HUDEP-2 (cell line): ENCODE results near the gene NXPH1.

ENCODE experiments used
- DNase-seq, 76 experiments: peaks; one replicate each; lab custom pipeline; 2025; ENCODE audit not compliant: unreplicated experiment in 76 of 76; lab: John Stamatoyannopoulos, UW

Gene NXPH1

DNA sequence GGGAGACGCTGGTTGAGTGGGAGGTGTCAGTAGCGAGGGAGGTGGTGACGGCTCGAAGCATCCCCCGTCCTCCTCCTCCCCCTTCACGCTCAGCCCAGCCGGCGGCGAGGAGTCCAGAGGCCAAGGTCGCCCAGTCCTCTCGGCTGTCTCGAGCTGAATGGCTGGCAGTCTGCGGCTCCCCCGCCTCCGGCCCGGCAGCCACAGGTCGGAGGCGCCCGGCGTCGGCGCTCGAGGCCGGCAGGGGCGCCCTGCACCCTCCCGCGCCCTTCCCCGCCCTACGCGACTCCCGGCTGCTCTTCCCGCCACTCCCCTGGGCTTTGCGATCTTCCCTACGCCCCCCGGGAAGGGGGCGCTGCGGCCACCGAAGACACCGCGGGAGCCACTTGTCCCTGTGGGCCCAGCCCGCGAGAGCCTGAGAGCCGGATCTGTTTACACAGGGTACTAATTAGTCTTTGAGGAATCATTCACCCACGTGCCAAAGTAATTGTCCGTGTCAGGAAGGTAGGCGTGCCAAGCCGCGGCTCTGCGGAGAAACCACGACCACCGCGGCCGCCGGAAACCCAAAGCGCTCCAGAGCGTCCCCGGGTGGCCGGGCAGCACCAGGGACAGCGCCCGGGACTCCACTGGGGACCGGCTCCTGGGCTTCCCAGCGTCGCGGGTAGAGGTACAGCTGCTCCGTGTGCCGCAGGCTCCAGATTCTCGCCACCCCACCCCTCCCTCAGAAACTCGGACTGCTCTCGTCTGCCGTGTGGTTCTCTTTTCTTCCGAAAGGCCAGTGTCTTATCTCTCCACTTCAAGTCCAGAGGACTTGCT, at the start of gene NXPH1:
NXPH1 (plus strand) TSS at position 133 of the 813 bp plus-strand sequence.
- DNase-seq = peak in 6 of 76 experiments; percentile 2 to 30 (median 10)

DNA sequence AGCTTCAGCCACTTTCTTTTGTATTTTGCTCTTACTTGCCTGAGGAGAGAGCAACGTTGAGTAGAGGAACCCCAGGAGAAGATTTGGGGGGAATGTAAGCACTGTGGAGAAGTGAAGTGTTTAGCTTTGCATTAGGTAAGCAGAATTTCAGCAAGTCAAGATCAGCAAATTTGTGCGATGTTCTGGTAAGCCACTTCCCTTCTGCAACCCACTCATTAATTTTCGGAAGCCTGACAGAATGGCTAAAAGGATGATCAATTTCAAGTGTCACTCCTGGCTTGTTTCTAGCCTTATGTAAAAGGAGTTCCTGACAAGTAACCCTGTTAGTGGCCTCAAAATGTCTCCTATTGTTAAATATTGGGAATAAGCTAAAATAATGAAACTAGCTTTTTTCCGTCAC, 48.5 kb upstream of the NXPH1 start:
- no peak for DNase-seq

DNA sequence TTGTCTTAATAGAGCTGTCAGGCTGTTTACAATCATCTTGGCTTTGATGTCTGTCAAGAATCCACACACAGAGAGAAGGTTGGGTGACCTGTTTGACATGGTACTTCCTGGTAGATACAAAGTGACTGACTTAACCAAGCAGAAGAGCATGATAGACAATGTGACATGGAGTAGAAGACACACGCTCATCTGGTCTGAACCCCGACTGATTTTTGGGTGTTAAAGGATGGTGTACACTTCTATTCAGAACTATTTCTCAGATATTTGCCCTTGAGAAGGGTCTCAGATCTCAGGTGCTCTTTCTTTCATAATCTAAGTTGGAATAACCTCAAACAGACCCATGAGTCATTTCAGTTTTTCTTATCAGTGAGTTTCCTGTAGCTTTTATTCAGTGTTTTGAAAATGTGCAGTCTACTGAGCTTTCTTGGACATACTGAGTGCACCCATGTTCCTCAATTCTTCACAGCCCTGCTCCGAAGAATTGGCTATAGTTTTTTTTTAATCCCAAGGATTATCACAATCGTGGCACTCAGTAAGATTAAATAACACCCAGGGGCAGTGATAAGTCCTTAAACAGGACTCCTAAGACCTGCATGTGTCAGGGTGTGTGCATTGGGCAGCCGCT, 46.4 kb upstream of the NXPH1 start:
- peak in 1 of 76 experiments; percentile 18 for DNase-seq

DNA sequence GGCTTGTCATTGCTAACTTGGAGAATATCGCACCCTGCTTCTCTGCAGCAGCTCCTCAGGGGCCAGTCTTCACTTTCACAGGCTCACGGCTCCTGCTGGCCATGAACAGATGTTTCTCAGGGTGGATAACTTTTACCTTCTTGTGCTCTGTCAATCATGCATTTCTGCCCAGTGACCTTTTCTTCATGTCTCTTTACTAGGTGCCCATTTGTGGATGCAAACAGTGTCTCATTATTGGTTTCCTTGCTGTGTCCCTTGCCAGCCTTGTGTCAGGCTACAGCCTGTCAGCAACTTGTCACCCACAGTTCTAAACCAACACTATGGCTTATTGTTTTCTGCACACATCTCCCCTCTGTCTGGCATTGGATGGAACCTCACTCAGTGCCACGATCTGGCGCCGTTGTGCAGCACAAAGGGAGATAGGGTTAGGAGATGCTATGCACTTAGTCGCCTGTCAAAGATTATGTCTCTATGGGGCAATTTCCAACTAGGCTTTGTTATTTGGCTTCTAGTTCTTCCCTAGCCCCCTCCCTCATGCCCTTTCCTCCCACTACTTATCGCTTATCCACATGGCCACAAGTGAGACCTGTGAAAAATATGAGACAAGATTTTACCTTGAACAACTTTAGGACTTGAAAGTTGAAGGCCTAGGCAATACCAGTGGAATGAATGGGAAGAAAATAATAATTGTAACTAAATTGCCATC, 45.7 kb upstream of the NXPH1 start:
- DNase-seq = peak in 1 of 76 experiments; percentile 9

DNA sequence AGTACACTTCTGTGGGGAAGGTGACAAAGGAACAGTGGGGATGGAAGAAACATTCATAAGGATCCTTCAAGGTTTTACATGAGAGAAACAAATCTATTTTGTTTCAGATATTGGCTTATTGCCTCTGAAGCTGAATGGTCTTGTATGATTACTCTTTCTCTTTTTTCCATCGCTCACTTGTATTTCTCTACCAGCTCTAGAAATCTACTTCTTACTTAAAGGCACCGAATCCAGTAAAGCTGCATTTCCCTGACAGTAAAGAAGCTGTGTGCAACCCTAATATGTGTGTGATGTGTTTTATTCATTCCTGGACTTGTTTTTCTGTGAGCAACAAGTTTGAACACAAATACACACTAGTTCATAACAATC, 45.2 kb upstream of the NXPH1 start:
- no peak for DNase-seq

DNA sequence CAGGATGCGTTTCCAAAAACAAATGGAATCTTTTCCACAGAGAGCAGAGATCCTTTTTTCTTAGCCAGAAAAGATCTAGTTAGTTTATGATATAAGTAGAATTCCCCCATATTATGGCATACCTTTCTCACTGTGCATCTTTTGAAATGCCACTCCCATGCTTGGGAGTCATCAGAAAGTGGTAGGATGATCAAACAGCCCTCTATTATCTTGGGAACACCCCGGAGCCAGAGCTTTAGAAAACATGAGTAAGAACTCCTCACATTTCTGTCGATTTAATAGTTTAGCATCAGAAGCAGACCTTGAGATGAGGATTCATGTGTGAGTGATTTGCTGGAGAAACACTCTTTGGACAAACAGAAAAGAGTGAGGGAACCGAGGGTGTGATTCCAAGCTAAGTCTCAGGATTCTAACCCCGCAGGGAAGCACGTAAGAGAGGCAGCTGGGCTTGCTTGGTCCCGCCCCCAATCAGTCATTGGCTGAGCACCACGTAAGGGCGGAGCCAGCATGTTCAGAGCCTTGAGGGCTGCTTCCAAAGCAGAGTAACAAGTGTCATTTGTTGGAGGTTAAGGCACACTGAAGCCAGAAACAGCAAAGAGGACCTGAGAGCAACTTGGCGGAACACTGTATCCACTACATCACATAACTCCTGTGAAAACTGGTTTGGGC, 43.7 kb upstream of the NXPH1 start:
- DNase-seq = no peak

DNA sequence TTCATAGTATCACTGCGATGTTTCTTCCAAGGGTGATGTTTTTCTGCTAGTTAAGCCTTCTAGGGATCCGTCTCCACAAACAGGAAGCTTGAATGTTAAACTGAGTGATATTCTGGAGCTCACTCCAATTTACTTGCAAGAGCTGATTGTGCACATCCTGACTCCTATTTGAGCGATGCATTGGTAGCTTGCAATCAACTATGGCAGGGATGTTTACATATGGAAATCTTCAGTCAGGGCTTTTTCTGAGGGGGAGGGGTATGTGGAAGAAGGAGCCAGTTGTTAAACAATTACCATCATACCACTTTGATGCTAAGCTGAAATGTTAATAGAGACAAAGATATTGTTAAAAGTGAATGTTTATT, 43.2 kb upstream of the NXPH1 start:
- DNase-seq = no peak

DNA sequence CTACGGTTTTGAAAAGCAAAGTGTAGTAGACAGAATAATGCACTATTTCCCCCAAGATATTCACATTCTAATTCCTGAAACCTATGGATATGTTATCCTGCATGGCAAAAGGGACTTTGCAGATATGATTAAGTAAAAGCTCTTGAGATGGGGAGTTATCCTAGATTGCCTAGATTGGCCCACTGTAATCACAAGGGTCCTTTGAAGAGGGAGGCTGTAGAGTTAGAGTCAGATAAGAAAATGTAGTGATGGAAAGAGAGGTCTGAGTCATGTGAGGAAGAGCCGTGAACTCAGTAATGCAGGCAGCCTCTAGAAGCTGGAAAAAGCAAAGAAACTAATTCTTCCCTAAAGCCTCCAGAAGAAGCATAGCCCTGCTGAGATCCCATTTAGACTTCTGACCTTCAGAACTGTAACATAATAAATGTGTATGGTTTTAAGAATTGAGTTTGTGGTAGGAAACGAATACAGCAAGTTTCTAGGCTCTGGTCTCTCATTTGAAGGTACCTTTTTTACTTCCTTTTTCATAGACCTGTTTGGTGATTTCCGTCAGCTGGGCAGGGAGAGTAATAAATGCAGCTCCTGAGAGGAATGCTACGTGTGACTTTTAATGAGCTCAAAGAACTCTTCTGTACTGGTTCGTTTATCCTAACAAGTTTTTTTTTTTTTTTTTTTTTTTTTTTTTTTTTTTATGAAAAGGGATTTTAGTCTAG, 41.9 kb upstream of the NXPH1 start:
- no peak for DNase-seq

DNA sequence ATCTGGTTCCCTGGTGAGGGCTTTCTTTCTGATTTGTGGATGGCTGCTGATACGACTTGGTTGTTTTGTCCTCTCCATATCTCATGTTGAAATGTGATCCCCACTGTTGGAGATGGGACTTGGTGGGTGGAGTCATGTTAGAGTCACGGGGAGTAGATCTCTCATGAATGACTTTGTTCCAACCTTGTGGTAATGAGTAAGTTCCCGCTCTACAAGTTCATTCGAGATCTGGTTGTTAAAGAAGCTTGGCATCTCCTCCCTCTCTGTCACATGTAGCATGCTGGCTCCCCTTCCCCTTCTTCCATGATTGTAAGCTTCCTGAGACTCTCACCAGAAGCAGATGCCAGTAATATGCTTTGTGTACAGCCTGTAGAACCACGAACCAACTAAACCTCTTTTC, 37.1 kb upstream of the NXPH1 start:
- DNase-seq = no peak

DNA sequence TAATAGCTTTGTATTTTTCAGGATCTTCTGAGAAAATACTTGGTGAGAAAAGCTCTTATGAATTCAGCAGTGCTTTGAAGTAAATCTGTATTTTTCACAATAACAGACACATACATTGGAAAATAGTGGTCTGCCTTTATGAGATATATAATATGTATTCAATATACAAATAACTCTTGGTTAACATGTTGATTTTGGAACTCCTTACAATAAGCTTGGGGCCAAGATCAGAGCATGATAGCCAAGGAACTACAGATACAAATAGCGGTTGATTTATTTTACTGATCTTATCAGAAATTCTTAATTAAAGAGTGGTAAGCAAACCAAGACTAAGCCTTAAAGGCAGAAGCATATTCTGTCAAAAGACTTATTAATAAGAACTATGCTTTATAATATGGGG, 24.5 kb upstream of the NXPH1 start:
- DNase-seq = no peak

DNA sequence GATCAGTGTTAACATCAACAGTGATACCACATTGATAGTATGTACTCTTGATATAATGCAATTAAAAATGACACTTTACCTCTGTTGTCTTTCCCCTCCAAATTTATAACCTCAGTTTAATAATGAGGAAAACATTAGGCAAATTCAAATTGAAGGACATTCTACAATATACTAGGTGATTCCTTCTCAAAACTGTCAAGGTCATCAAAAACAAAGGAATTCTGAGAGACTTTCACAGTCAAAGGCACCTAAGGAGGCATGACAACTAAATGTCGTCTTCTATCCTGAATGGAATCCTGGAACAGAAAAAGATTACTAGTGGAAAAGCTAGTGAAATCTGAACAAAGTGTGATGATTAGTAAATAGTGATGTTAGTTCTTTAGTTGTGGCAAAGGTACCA, 22.3 kb upstream of the NXPH1 start:
- DNase-seq = no peak

DNA sequence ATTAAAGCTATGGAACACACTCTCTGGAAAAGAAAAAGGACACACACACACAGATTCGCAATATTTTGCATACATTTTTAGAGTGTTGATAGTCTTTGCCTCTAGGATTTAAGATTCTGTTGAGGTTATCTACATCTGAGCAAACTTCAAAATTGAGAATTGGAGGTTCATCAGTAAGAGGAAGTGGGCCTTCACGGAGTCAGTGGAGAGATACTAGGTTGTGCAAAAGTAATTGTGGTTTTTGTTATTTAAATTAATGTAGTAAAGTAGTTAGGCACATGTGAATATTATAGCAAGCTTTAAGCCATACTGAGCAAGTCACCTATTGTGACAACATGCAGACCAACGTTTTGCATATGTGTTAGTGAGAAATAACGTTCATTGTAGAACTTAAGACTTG, 19.8 kb upstream of the NXPH1 start:
- no peak for DNase-seq

DNA sequence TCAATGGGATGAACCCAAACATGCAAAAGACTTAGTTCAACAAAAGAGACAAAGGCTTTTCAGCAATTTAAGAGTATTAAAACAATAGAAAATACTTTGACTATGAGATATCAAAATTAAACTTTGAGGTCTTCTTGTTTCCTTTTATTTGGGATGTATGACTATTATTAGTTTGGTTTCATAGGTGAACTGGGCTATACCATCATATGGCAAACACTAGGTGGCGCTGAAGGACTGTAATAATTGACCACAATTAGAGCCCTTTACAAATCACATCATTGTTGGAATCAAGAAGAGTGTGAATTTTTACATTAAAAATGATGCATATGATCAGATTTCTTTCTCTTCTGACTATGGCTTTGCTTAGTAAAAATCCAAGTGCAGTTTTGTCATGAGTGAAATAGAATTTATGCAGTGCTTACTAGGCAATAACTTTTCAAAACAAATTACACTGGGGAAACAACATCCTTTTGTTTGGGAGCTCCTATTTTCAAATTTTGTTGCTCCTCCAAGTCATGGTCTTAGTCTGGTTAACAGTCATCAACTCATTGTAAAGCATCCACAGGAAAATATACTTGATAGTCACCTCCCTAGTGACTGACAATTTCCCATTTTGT, 14.7 kb upstream of the NXPH1 start:
- peak in 43 of 76 experiments; percentile 1 to 66 (median 27) for DNase-seq

DNA sequence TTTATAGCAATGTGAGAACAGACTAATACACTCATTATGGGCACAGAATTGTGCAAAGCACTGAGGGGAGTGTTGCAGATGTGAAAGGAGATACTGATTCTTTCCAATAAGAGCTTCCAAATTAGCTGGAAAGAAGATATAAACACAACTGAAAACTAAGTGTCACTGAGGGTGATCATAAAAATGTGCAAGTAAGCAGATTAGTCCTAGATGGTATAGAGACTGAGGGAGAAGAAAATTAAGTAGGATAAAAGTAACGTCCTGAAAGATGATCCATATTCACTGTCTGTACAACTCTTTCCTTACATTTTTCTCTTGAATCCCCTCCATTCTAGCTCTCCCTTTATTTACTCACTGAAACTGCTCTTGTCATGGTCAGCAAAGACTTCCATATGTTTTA, 11.2 kb upstream of the NXPH1 start:
- no peak for DNase-seq

DNA sequence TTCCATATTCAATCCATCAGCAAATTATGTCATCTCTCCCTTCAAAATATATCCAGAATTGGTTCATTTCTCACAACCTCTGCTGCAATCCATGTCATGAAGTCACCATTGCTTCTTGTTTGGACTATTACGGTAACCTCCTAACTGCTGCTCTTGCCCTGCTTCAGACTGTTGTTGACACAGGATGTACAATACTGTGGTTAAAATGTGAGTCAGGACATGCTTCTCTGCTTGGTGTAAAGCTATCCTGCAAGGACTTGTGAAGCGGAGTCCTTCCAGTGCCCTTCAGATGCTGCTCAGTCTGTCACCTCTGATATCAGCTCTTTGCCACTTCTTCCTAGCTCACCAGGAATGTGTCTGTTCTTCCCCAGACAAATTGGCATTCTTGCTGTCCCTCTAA, 10.4 kb upstream of the NXPH1 start:
- no peak for DNase-seq

DNA sequence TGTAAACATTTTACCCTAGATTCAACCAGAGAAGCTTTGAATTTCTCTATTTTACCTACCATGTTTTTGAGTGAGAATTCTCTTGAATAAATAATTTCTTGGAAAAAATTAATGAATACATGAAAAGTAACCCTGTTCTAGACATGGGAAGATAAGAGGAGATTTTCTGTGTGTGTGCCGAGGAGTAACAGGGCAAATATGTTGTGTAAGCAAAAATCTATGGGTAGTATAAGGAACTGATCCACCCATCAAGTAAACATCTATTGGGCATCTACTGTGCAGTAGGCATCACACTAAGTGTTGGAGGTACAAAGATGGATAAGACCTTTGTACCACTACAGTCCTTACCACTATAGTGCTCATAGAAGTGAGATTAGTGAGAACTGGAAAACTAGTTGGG, 8.2 kb upstream of the NXPH1 start:
- DNase-seq = no peak

DNA sequence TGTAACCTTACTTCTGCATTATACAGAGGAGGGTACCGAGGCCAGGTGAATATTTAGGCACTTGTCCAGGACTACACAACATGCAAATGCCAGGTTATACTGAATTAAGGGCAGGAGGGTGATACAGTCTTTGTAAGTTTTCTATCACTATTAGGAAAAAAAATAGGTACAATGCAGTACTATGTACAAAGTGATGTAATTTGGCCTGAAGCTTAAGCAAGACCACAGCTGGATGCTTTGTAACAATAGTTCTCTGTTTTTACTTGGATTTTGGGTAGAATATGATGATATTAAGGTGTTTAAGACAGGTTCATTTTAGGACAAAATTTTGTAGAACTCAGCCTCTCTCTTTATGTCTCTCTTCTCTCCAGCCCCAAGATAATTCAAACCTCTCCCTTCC, 2.8 kb upstream of the NXPH1 start:
- no peak for DNase-seq

DNA sequence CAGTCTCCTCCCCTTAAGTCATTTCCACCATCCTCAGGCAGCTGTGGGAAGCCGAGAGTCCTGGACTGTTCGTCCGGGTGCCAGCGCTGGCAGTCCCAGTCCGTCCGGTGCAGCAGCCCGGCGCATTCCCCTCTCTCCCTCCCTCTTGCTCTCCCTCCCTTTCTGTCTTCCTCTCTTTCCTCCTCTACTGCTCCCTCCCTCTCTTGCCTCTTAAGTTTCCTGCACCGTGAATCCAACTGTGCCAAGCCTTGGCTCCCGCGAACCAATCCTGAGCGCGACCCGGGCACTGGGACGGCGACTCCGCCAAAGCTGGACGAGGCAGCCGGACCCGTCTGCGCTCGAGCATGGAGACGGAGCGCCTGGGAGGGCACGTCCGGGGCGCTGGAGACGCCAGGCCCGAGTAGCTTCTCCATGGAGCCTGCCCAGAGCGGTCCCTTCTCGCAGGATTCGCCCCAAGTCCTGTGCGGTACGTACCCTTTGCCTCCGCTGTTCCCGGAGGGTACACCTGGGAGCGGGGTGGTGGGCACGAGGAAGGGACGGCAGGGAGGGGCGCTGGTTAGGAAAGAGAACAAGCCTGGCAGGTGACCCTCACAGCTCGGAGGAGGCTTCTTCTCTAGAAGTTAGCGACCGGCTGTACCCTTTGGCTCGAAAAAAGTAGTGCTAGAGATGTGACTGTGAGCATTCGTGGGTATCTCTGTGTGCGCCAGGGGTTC, 1.0 kb downstream of the NXPH1 start:
- DNase-seq = no peak

DNA sequence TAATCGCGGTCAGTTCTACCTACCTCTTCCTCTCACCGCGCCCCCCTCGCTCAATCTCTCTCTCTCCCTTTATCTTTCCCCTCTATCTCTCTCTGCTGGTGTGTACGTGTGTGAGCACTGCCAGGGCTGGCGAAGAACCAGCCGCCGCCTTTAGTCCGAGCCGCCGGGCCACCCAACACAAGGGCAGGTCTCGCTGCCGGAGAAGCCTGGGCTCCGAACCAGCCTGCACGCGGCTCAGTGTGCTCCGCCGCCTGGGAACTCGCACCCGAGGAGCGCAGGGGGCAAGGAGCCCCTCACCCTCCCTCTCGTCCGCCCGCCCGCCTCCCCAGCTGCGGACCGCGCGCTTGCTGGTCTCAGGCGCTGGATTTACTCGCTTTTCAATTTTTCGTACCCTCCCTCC, 1.7 kb downstream of the NXPH1 start:
- no peak for DNase-seq
